ENCODE measurements around the gene PGBD5.

The PGBD5 gene

GRCh38 chr1:230398856-230399255, 27.3 kb downstream of the PGBD5 start:
- DNase-seq, result peak in 3 of 56 donors; percentile 22 to 40 (median 29)

- DNase-seq, result no peak
These were observed 29.2 kb downstream of the PGBD5 start for GRCh38 chr1:230396966-230397365.

- DNase-seq, result no peak
These were observed 30.2 kb downstream of the PGBD5 start for GRCh38 chr1:230395932-230396331.

GRCh38 chr1:230394741-230395140, 31.4 kb downstream of the PGBD5 start:
- DNase-seq, result no peak

GRCh38 chr1:230394134-230394533, 32.0 kb downstream of the PGBD5 start:
- no peak for DNase-seq

- DNase-seq, result no peak
These were observed 32.4 kb downstream of the PGBD5 start for GRCh38 chr1:230393722-230394121.

GRCh38 chr1:230392920-230393521, 33.1 kb downstream of the PGBD5 start:
- DNase-seq, result no peak

GRCh38 chr1:230392536-230392909, 33.6 kb downstream of the PGBD5 start:
- no peak for DNase-seq

GRCh38 chr1:230391776-230392535, 34.2 kb downstream of the PGBD5 start:
- DNase-seq, result no peak

- DNase-seq, result no peak
These were observed 35.8 kb downstream of the PGBD5 start for GRCh38 chr1:230390371-230390770.

GRCh38 chr1:230387876-230388275, 38.3 kb downstream of the PGBD5 start:
- DNase-seq, result no peak

- DNase-seq, result no peak
These were observed 38.8 kb downstream of the PGBD5 start for GRCh38 chr1:230387296-230387695.

GRCh38 chr1:230386637-230387262, 39.4 kb downstream of the PGBD5 start:
- DNase-seq, result no peak

GRCh38 chr1:230385930-230386329, 40.2 kb downstream of the PGBD5 start:
- DNase-seq, result no peak

- no peak for DNase-seq
These were observed 41.0 kb downstream of the PGBD5 start for GRCh38 chr1:230385158-230385450.

GRCh38 chr1:230384380-230385157, 41.6 kb downstream of the PGBD5 start:
- peak in 1 of 56 donors; percentile 29 for DNase-seq

GRCh38 chr1:230383425-230383824, 42.7 kb downstream of the PGBD5 start:
- DNase-seq, result no peak

- peak in 4 of 56 donors; percentile 10 to 27 (median 20) for DNase-seq
These were observed 44.1 kb downstream of the PGBD5 start for GRCh38 chr1:230382001-230382491.

GRCh38 chr1:230381585-230381984, 44.5 kb downstream of the PGBD5 start:
- DNase-seq, result peak in 3 of 56 donors; percentile 21 to 59 (median 34)

GRCh38 chr1:230381049-230381467, 45.1 kb downstream of the PGBD5 start:
- peak in 8 of 56 donors; percentile 22 to 59 (median 38) for DNase-seq

- DNase-seq, result no peak
These were observed 46.2 kb downstream of the PGBD5 start for GRCh38 chr1:230379928-230380327.

- no peak for DNase-seq
These were observed 46.7 kb downstream of the PGBD5 start for GRCh38 chr1:230379462-230379861.

Measured in nucleus accumbens (tissue), 56 donors.